GM12872 (cell line): ENCODE data around the gene MYO5B.

ENCODE experiments used
- CTCF ChIP-seq: IDR thresholded peaks from 3 replicates; pipeline ENCODE4 v1.5.1; 2011; ENCODE audit warnings: low read depth, mild to moderate bottlenecking, low read length, moderate library complexity; ENCODE audit not compliant: insufficient read depth

The MYO5B gene

GRCh38 chr18:50051288-50051687 lies 143.7 kb downstream of the MYO5B start:
- TF ChIP-seq CTCF: no peak

- no peak for TF ChIP-seq CTCF
Measured at GRCh38 chr18:50045126-50045525, 149.8 kb downstream of the MYO5B start.

- peak; percentile 16; the same call in 1 of the 3 replicates for TF ChIP-seq CTCF
Measured at GRCh38 chr18:50044402-50044801, 150.5 kb downstream of the MYO5B start.

GRCh38 chr18:50042611-50043010 lies 152.3 kb downstream of the MYO5B start:
- TF ChIP-seq CTCF: no peak

GRCh38 chr18:50039746-50040145 lies 155.2 kb downstream of the MYO5B start:
- TF ChIP-seq CTCF: no peak

GRCh38 chr18:50038448-50038847 lies 156.5 kb downstream of the MYO5B start:
- TF ChIP-seq CTCF: no peak

- TF ChIP-seq CTCF: no peak
Measured at GRCh38 chr18:50034029-50034428, 160.9 kb downstream of the MYO5B start.

- TF ChIP-seq CTCF: no peak
Measured at GRCh38 chr18:50033004-50033403, 161.9 kb downstream of the MYO5B start.
